ENCODE data around the gene MYO18B. TPM values are rescaled to one million over a fixed set of nuclear protein-coding genes. Genes with fewer than 3 reads are reported as not detected.

The MYO18B gene
- total and polyA plus RNA-seq, 7 donors = 79.3 to 434 (median 273) TPM

GRCh38 chr22:25940479-25940878, 198.5 kb downstream of the MYO18B start:
- H3K4me3 ChIP-seq = no peak overlapping the region
- ATAC-seq (no peak), DNase-seq (no peak)
- peaks cover 4 to 80% of the 10 kb centered on the region in 2 donors for H3K36me3 ChIP-seq (ENCODE audit: insufficient read depth in 1 of 2, low read depth in 1 of 2)
- no peaks in the 10 kb centered on the region for H3K9me3 ChIP-seq
- intact Hi-C loops (cut with DNase I) = no loop called here
- WGBS, 3 donors = 63 to 78% (median 72%) methylated on average over 2 of the region's 2 CpGs
- no peak overlapping the region for H3K27ac ChIP-seq
- H3K27me3 ChIP-seq (ENCODE audit: insufficient read depth in 3 of 3, low read length in 2 of 3) = no peaks in the 10 kb centered on the region
- no peak for TF ChIP-seq CTCF (IDR thresholded peaks at IDR 0.05)
- peaks cover 21% of the 10 kb centered on the region for H3K4me1 ChIP-seq

GRCh38 chr22:25941365-25941960, 199.5 kb downstream of the MYO18B start:
- no peaks in the 10 kb centered on the region for H3K9me3 ChIP-seq
- H3K4me1 ChIP-seq = peaks cover 21% of the 10 kb centered on the region
- no peak for ATAC-seq
- H3K27me3 ChIP-seq (ENCODE audit: insufficient read depth in 3 of 3, low read length in 2 of 3) = no peaks in the 10 kb centered on the region
- H3K27ac ChIP-seq = peak overlapping the region; percentile 71
- WGBS, 3 donors = 49 to 62% (median 54%) methylated on average over 8 of the region's 8 CpGs
- no peak overlapping the region for H3K4me3 ChIP-seq
- intact Hi-C loops (cut with DNase I) = no loop called here
- peaks cover 7 to 76% of the 10 kb centered on the region in 2 donors for H3K36me3 ChIP-seq (ENCODE audit: insufficient read depth in 1 of 2, low read depth in 1 of 2)
- DNase-seq = no peak
- TF ChIP-seq CTCF (IDR thresholded peaks at IDR 0.05) = no peak

GRCh38 chr22:25942115-25942855, 200.3 kb downstream of the MYO18B start:
- DNase-seq (no peak), ATAC-seq (peak; percentile 70 to 80 (median 76))
- 35 to 54% (median 38%) methylated on average over 9 of the region's 9 CpGs for WGBS, 3 donors
- Histone ChIP-seq H3K36me3 (ENCODE audit: insufficient read depth in 1 of 2, low read depth in 1 of 2) (peaks cover 12 to 75% of the 10 kb centered on the region in 2 donors), H3K9me3 (no peaks in the 10 kb centered on the region), H3K27me3 (ENCODE audit: insufficient read depth in 3 of 3, low read length in 2 of 3) (no peaks in the 10 kb centered on the region), H3K4me3 (no peak overlapping the region), H3K4me1 (peaks cover 21% of the 10 kb centered on the region), H3K27ac (peak overlapping the region; percentile 71)
- intact Hi-C loops (cut with DNase I) = no loop called here
- no peak for TF ChIP-seq CTCF (IDR thresholded peaks at IDR 0.05)

- Histone ChIP-seq H3K36me3 (ENCODE audit: insufficient read depth in 1 of 2, low read depth in 1 of 2) (peaks cover 12 to 74% of the 10 kb centered on the region in 2 donors), H3K27ac (peak overlapping the region; percentile 71), H3K9me3 (no peaks in the 10 kb centered on the region), H3K27me3 (ENCODE audit: insufficient read depth in 3 of 3, low read length in 2 of 3) (no peaks in the 10 kb centered on the region), H3K4me3 (no peak overlapping the region), H3K4me1 (peaks cover 21% of the 10 kb centered on the region)
- intact Hi-C loops (cut with DNase I) = no loop called here
- WGBS, 3 donors = 13 to 25% (median 19%) methylated on average over 10 of the region's 10 CpGs
- ATAC-seq (peak; percentile 71 to 84 (median 78)), DNase-seq (peak; percentile 61 to 86)
- TF ChIP-seq CTCF (IDR thresholded peaks at IDR 0.05) = no peak
Measured at GRCh38 chr22:25942856-25943411, 200.9 kb downstream of the MYO18B start.

Data from psoas muscle (tissue), 8 donors.